K562 (cell line): Measurements from ENCODE around the gene GTSE1. TPM values are rescaled to one million over a fixed set of nuclear protein-coding genes. Genes with fewer than 3 reads are reported as not detected.
A peak's percentile ranks its signal among the peaks of the same experiment; 100 is the strongest.

Source experiments
- ATAC-seq: fragments of 200-7000 bp; cut with Tn5 transposase; 3 replicates; pipeline ENCODE4 v1.9.1; 2020; ENCODE audit warnings: moderate library complexity
- BruUV-seq: library from RNA; stranded (reverse); fragments of 400-500 nt; replicated peaks from 2 replicates; lab custom pipeline; 2021; lab: Mats Ljungman, UMichigan
- CTCF ChIA-PET: fragments of 300-600 bp; formaldehyde crosslinking; extraction: SDS; loops from one replicate; lab custom pipeline; 2021; ENCODE audit warnings: low intra/inter-chr PET ratio; lab: Yijun Ruan, JAX
- POLR2A ChIA-PET: fragments of 300-600, 350-650 bp; sonication (Branson Sonifier 250); formaldehyde crosslinking; extraction: SDS; loops from one replicate; lab custom pipeline; 2021; ENCODE audit warnings: antibody characterized with exemption, inconsistent platforms; lab: Yijun Ruan, JAX
- DNase-seq, 4 experiments: peaks; one replicate each; pipeline versions ENCODE4 v3.0.0 to v3.0.0-alpha.2; 2011 to 2018; ENCODE audit warnings: low spot score in 3 of 4, mixed read lengths in 3 of 4; ENCODE audit errors: extremely low read depth in 1 of 4
- FAIRE-seq: peaks from 2 replicates; lab custom pipeline; 2011; peaks lifted over from hg19 to GRCh38; lab: Jason Lieb, UNC
- H2AFZ ChIP-seq: 2 replicates; pipeline ENCODE4 v1.6.0; 2011; ENCODE audit warnings: low read depth, low read length, control low read depth, inconsistent platforms
- H3K27ac ChIP-seq: fragments of 200-600 bp; 3 replicates; pipeline ENCODE4 v1.8.0; 2011; ENCODE audit warnings: low read depth, mild to moderate bottlenecking, control low read depth, inconsistent platforms, low read length, moderate library complexity, mixed read lengths; ENCODE audit errors: extremely low read depth
- H3K27me3 ChIP-seq, 2 experiments: fragments of 300-600 bp in 1 of 2; 2 replicates in 1 of 2; 3 replicates in 1 of 2; pipeline versions ENCODE4 v1.6.0 to v1.8.0; 2011; ENCODE audit warnings: inconsistent platforms in 2 of 2, low read length in 2 of 2, mild to moderate bottlenecking in 1 of 2, mixed read lengths in 1 of 2, moderate library complexity in 1 of 2; ENCODE audit not compliant: control insufficient read depth in 2 of 2, insufficient read depth in 2 of 2
- H3K36me3 ChIP-seq: fragments of 300-600 bp; 3 replicates; pipeline ENCODE4 v1.8.0; 2011; ENCODE audit warnings: mild to moderate bottlenecking, low read length, inconsistent platforms; ENCODE audit not compliant: control insufficient read depth, insufficient read depth
- H3K4me1 ChIP-seq, 2 experiments: fragments of 200-600 bp in 1 of 2; replicated peaks in 1 of 2; 2 replicates in 1 of 2; 3 replicates in 1 of 2; pipeline versions ENCODE4 v1.5.1 to v1.8.0; 2011; ENCODE audit warnings: inconsistent platforms in 2 of 2, low read length in 2 of 2, mild to moderate bottlenecking in 1 of 2, mixed read lengths in 1 of 2, moderate library complexity in 1 of 2; ENCODE audit not compliant: control insufficient read depth in 2 of 2, insufficient read depth in 2 of 2
- H3K4me2 ChIP-seq: 2 replicates; pipeline ENCODE4 v1.6.1; 2011; ENCODE audit warnings: low read length, control low read depth, inconsistent platforms, mixed read lengths; ENCODE audit not compliant: insufficient read depth
- H3K4me3 ChIP-seq: fragments of 200-600 bp; sonication (generic), shearing (Covaris generic); 2 replicates; pipeline ENCODE4 v1.5.1; 2016; ENCODE audit warnings: control low read depth, inconsistent platforms
- H3K79me2 ChIP-seq: fragments of 200-600 bp; 3 replicates; pipeline ENCODE4 v1.8.0; 2011; ENCODE audit warnings: low read length, inconsistent platforms; ENCODE audit not compliant: control insufficient read depth, insufficient read depth
- H3K9ac ChIP-seq, 2 experiments: 2 replicates each; pipeline versions ENCODE4 v1.6.0 to v1.6.1; 2011; ENCODE audit warnings: low read depth in 2 of 2, low read length in 2 of 2, control low read depth in 1 of 2, inconsistent platforms in 1 of 2, mild to moderate bottlenecking in 1 of 2, mixed read lengths in 1 of 2; ENCODE audit not compliant: insufficient read depth in 1 of 2
- H3K9me1 ChIP-seq: one replicate; pipeline ENCODE4 v1.6.0; 2011; ENCODE audit warnings: inconsistent platforms, mild to moderate bottlenecking, low read length, moderate library complexity; ENCODE audit not compliant: control insufficient read depth, insufficient read depth
- H3K9me3 ChIP-seq: replicated peaks from 2 replicates; pipeline ENCODE4 v1.5.1; 2011; ENCODE audit warnings: low read depth, low read length, inconsistent platforms; ENCODE audit not compliant: control insufficient read depth, insufficient read depth
- H4K20me1 ChIP-seq: replicated peaks from 2 replicates; pipeline ENCODE4 v1.6.1; 2011; ENCODE audit warnings: low read length, inconsistent platforms, mixed read lengths; ENCODE audit not compliant: control insufficient read depth, insufficient read depth
- ZNF143 ChIP-seq: sonication (generic); formaldehyde crosslinking; IDR thresholded peaks from 2 replicates; pipeline ENCODE4 v1.9.0; 2022; ENCODE audit warnings: mild to moderate bottlenecking, missing genetic modification reagents
- WGBS: fragments of 100-300 bp; shearing (Covaris generic); methylation state at CpG from one replicate; pipeline ENCODE4 v1.1.6; 2016; ENCODE audit warnings: low coverage, mixed read lengths; ENCODE audit not compliant: insufficient coverage; ENCODE audit errors: missing lambda C conversion rate; 5-methylcytosine and 5-hydroxymethylcytosine counted together
- in situ Hi-C: fragments of 300-500 bp; cut with MboI; formaldehyde crosslinking; loops from 4 replicates; pipeline ENCODE4 v1.15.0; 2018; ENCODE audit warnings: inconsistent platforms, mixed read lengths
- intact Hi-C: fragments of 100-400 bp; cut with micrococcal nuclease; formaldehyde crosslinking; loops from 2 replicates; pipeline ENCODE4 v1.14.2; 2022
- polyA plus RNA-seq, 8 experiments: library from polyadenylated mRNA; depleted of rRNA in 4 of 8; stranded (reverse) in 5 of 8; unstranded in 3 of 8; fragments of >200 nt; fragmentation: Nextera tagmentation in 2 of 8; fragmentation: Illumina TruSeq in 1 of 8; extraction: Ambion mirVana in 2 of 8; extraction: Trizol in 1 of 8; gene quantifications; 2 replicates each; pipeline versions ENCODE4 v1.2.1 to v1.2.3, GENCODE V29; 2011 to 2014; ENCODE audit warnings: inconsistent platforms in 1 of 8, missing spikeins in 1 of 8
- total RNA-seq, 7 experiments: library from RNA; depleted of rRNA in 6 of 7; stranded (reverse); fragments of >200 nt in 6 of 7; fragmentation: Illumina TruSeq in 2 of 7; extraction: Trizol in 2 of 7; gene quantifications; 2 replicates each; pipeline versions ENCODE4 v1.2.1 to v1.2.3, GENCODE V29; 2011 to 2021; ENCODE audit warnings: low replicate concordance in 1 of 7
- TF ChIP-seq, protein P1 (sequence below), 2 experiments: fragments of 450-650 bp; formaldehyde crosslinking in 1 of 2; IDR thresholded peaks; 2 replicates each; pipeline versions ENCODE4 v1.4.0 to v1.6.1; 2014 to 2020; ENCODE audit warnings: mild to moderate bottlenecking in 2 of 2, borderline replicate concordance in 1 of 2, low read depth in 1 of 2

GTSE1 gene
- total and polyA plus RNA-seq, 9 of the 15 experiments (the other 6 are each of a cell fraction or from before 2014, with no cell fraction given): 2.5 to 22.5 (median 12.9) TPM

- peaks cover 5 to 12% of the 10 kb centered on the region in 2 experiments; a peak in 4 of 5 replicates for H3K4me1 ChIP-seq
These were observed 41.2 kb downstream of the GTSE1 start for GRCh38 chr22:46337870-46338269.

More at GRCh38 chr22:46337870-46338269, 41.2 kb downstream of the GTSE1 start:
- DNase-seq (no peak), ATAC-seq (no peak), FAIRE-seq (no peak)
- H3K4me2 ChIP-seq: no peak overlapping the region
- H3K27ac ChIP-seq: no peak overlapping the region
- no peak for TF ChIP-seq ZNF143
- TF ChIP-seq, protein P1, sequence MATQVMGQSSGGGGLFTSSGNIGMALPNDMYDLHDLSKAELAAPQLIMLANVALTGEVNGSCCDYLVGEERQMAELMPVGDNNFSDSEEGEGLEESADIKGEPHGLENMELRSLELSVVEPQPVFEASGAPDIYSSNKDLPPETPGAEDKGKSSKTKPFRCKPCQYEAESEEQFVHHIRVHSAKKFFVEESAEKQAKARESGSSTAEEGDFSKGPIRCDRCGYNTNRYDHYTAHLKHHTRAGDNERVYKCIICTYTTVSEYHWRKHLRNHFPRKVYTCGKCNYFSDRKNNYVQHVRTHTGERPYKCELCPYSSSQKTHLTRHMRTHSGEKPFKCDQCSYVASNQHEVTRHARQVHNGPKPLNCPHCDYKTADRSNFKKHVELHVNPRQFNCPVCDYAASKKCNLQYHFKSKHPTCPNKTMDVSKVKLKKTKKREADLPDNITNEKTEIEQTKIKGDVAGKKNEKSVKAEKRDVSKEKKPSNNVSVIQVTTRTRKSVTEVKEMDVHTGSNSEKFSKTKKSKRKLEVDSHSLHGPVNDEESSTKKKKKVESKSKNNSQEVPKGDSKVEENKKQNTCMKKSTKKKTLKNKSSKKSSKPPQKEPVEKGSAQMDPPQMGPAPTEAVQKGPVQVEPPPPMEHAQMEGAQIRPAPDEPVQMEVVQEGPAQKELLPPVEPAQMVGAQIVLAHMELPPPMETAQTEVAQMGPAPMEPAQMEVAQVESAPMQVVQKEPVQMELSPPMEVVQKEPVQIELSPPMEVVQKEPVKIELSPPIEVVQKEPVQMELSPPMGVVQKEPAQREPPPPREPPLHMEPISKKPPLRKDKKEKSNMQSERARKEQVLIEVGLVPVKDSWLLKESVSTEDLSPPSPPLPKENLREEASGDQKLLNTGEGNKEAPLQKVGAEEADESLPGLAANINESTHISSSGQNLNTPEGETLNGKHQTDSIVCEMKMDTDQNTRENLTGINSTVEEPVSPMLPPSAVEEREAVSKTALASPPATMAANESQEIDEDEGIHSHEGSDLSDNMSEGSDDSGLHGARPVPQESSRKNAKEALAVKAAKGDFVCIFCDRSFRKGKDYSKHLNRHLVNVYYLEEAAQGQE (IDR thresholded peaks at IDR 0.05; ENCODE audit: borderline replicate concordance): peak; percentile 50; the same call in 1 of the 2 replicates
- TF ChIP-seq, protein P1 (CRISPR knock-in tag; IDR thresholded peaks at IDR 0.05; ENCODE audit: low read depth): no peak
- no TSS peak for BruUV-seq
- CTCF ChIA-PET: no interaction called here
- no peaks in the 10 kb centered on the region for H3K27me3 ChIP-seq
- in situ Hi-C loops (no loop called here), intact Hi-C loops (no loop called here)
- no peaks in the 10 kb centered on the region for H3K9me1 ChIP-seq
- no peaks in the 10 kb centered on the region for H4K20me1 ChIP-seq
- POLR2A ChIA-PET: no interaction called here
- no peak overlapping the region for H2AFZ ChIP-seq
- H3K79me2 ChIP-seq: peaks cover 31% of the 10 kb centered on the region
- no peaks in the 10 kb centered on the region for H3K9me3 ChIP-seq
- peaks cover 62% of the 10 kb centered on the region; the same call in 2 of the 3 replicates for H3K36me3 ChIP-seq
- 87% methylated on average over 9 of the region's 9 CpGs for WGBS
- no peak overlapping the region for H3K4me3 ChIP-seq
- H3K9ac ChIP-seq: peak overlapping the region in 1 of 2 experiments; percentile 64; a peak in 1 of 4 replicates
